ENCODE data around the gene GATAD2B. TPM values are rescaled to one million over a fixed set of nuclear protein-coding genes. Genes with fewer than 3 reads are reported as not detected.
A peak's percentile ranks its signal among the peaks of the same experiment; 100 is the strongest.

The GATAD2B gene
- polyA plus RNA-seq, 2 of the 4 experiments (the other 2 are of a cell fraction), result 4.9 to 8.2 TPM

- TF ChIP-seq HOXA7 (CRISPR knock-in tag; IDR thresholded peaks at IDR 0.05) (no peak), EHF (CRISPR knock-in tag; IDR thresholded peaks at IDR 0.05) (no peak), CBX8 (IDR thresholded peaks at IDR 0.05) (no peak), ELK1 (IDR thresholded peaks at IDR 0.05; ENCODE audit: low read depth, low read length) (no peak), MAZ (IDR thresholded peaks at IDR 0.05; ENCODE audit: borderline replicate concordance, low read depth, low read length) (no peak), RCOR1 (IDR thresholded peaks at IDR 0.05; ENCODE audit: low read depth, low read length) (no peak), NFE2L2 (conservative IDR thresholded peaks at IDR 0.05; ENCODE audit: low read length) (no peak), BHLHE40 (IDR thresholded peaks at IDR 0.05; ENCODE audit: low read depth, low read length) (no peak), MAFK (IDR thresholded peaks at IDR 0.05; ENCODE audit: partially characterized antibody) (no peak), CHD2 (IDR thresholded peaks at IDR 0.05; ENCODE audit: low read length, partially characterized antibody) (no peak), ZNF302 (CRISPR knock-in tag; IDR thresholded peaks at IDR 0.05) (no peak), NPAS2 (CRISPR knock-in tag; IDR thresholded peaks at IDR 0.05; ENCODE audit: borderline replicate concordance) (no peak), POLR2A (IDR thresholded peaks at IDR 0.05; ENCODE audit: low read length) (peak; percentile 34; the same call in 1 of the 2 replicates), E2F6 (IDR thresholded peaks at IDR 0.05; ENCODE audit: borderline replicate concordance, low read depth) (no peak), RARB (CRISPR knock-in tag; IDR thresholded peaks at IDR 0.05) (no peak), HDAC2 (IDR thresholded peaks at IDR 0.05) (no peak), HEYL (CRISPR knock-in tag; IDR thresholded peaks at IDR 0.05) (no peak), EP300 (IDR thresholded peaks at IDR 0.05) (no peak), JUN (IDR thresholded peaks at IDR 0.05) (peak; percentile 53 to 85; a peak in 3 of 5 replicates), SREBF2 (IDR thresholded peaks at IDR 0.05) (no peak), TP53 (CRISPR knock-in tag; IDR thresholded peaks at IDR 0.05) (no peak), CHD4 (IDR thresholded peaks at IDR 0.05; ENCODE audit: borderline replicate concordance) (no peak), TFCP2L1 (CRISPR knock-in tag; IDR thresholded peaks at IDR 0.05) (no peak), FOXS1 (CRISPR knock-in tag; IDR thresholded peaks at IDR 0.05) (no peak), JUNB (IDR thresholded peaks at IDR 0.05) (no peak), FOSB (CRISPR knock-in tag; IDR thresholded peaks at IDR 0.05) (no peak), EHMT2 (IDR thresholded peaks at IDR 0.05; ENCODE audit: low read depth) (no peak), ZC3H11A (IDR thresholded peaks at IDR 0.05) (no peak), CEBPB (IDR thresholded peaks at IDR 0.05) (no peak)
- TF ChIP-seq, protein P1, sequence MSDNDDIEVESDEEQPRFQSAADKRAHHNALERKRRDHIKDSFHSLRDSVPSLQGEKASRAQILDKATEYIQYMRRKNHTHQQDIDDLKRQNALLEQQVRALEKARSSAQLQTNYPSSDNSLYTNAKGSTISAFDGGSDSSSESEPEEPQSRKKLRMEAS (IDR thresholded peaks at IDR 0.05), result peak; percentile 52; the same call in 1 of the 2 replicates
- TF ChIP-seq, protein P2, sequence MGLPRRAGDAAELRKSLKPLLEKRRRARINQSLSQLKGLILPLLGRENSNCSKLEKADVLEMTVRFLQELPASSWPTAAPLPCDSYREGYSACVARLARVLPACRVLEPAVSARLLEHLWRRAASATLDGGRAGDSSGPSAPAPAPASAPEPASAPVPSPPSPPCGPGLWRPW (IDR thresholded peaks at IDR 0.05), result no peak
Measured at GRCh38 chr1:153945795-153946621, 23.2 kb upstream of the GATAD2B start (continued).
